A549 (cell line): ENCODE results near the gene PPM1H. TPM values are rescaled to one million over a fixed set of nuclear protein-coding genes. Genes with fewer than 3 reads are reported as not detected.

ENCODE experiments used
- ATAC-seq, 2 experiments: fragments of 200-7000 bp in 1 of 2; fragments of >200 bp in 1 of 2; cut with Nextera tagmentation in 1 of 2; cut with Tn5 transposase in 1 of 2; 3 replicates each; pipeline versions ENCODE4 v1.8.0 to v1.9.1; 2018 to 2020; ENCODE audit warnings: mild to moderate bottlenecking in 1 of 2, moderate library complexity in 1 of 2
- CTCF ChIA-PET: fragments of 300-600 bp; sonication (Branson Sonifier 250); formaldehyde crosslinking; extraction: SDS; loops from one replicate; lab custom pipeline; 2021; ENCODE audit warnings: antibody characterized with exemption, inconsistent platforms; lab: Yijun Ruan, JAX
- POLR2A ChIA-PET: fragments of 350-600 bp; formaldehyde crosslinking; extraction: SDS; loops from one replicate; lab custom pipeline; 2021; ENCODE audit warnings: antibody characterized with exemption, inconsistent platforms; lab: Yijun Ruan, JAX
- DNase-seq, 2 experiments: peaks; one replicate each; pipeline versions ENCODE4 v3.0.0 to v3.0.0-alpha.2; 2011 to 2016; ENCODE audit warnings: low read depth in 1 of 2, low spot score in 1 of 2
- FAIRE-seq: peaks from 2 replicates; lab custom pipeline; 2011; peaks lifted over from hg19 to GRCh38; lab: Jason Lieb, UNC
- H3K27ac ChIP-seq, 2 experiments: fragments of >200 bp; sonication (Bioruptor Twin); formaldehyde crosslinking; 3 replicates each; pipeline ENCODE4 v1.5.1; 2016 to 2017
- H3K4me1 ChIP-seq: fragments of >200 bp; sonication (Bioruptor Twin); formaldehyde crosslinking; 3 replicates; pipeline ENCODE4 v1.6.1; 2016
- H3K4me2 ChIP-seq: fragments of >200 bp; sonication (Bioruptor Twin); formaldehyde crosslinking; 3 replicates; pipeline ENCODE4 v1.6.1; 2016
- H3K4me3 ChIP-seq: fragments of >200 bp; sonication (Bioruptor Twin); formaldehyde crosslinking; 3 replicates; pipeline ENCODE4 v1.5.1; 2016
- H3K9me3 ChIP-seq: fragments of >200 bp; sonication (Bioruptor Twin); formaldehyde crosslinking; 3 replicates; pipeline ENCODE4 v1.6.1; 2016
- CHD4 ChIP-seq: fragments of 200-600 bp; sonication (generic); IDR thresholded peaks from 2 replicates; pipeline ENCODE4 v1.6.1; 2016; ENCODE audit warnings: antibody characterized with exemption, mild to moderate bottlenecking, borderline replicate concordance
- EP300 ChIP-seq, 2 experiments: fragments of >200 bp; sonication (Bioruptor Twin); formaldehyde crosslinking; IDR thresholded peaks; 2 replicates in 1 of 2; 3 replicates in 1 of 2; pipeline ENCODE4 v1.6.1; 2016 to 2017
- ESRRA ChIP-seq: fragments of 150-350 bp; IDR thresholded peaks from 2 replicates; pipeline ENCODE4 v1.6.1; 2014; ENCODE audit warnings: mild to moderate bottlenecking, low read length, borderline replicate concordance
- GATA3 ChIP-seq: IDR thresholded peaks from 2 replicates; pipeline ENCODE4 v1.6.1; 2012; ENCODE audit warnings: borderline replicate concordance
- HOXB13 ChIP-seq: fragments of 250-450 bp; sonication (Bioruptor Pico); IDR thresholded peaks from 2 replicates; pipeline ENCODE4 v1.5.0; 2020; ENCODE audit warnings: low read depth, mild to moderate bottlenecking, moderate library complexity
- JUNB ChIP-seq: fragments of >200 bp; sonication (Bioruptor Twin); formaldehyde crosslinking; IDR thresholded peaks from 2 replicates; pipeline ENCODE4 v1.6.1; 2016
- KDM1A ChIP-seq: fragments of 200-600 bp; sonication (generic); IDR thresholded peaks from 2 replicates; pipeline ENCODE4 v1.6.1; 2016; ENCODE audit warnings: low read depth, mild to moderate bottlenecking
- KDM5A ChIP-seq: fragments of 200-600 bp; sonication (generic); IDR thresholded peaks from 2 replicates; pipeline ENCODE4 v1.6.1; 2016; ENCODE audit warnings: antibody characterized with exemption, mild to moderate bottlenecking
- MAFK ChIP-seq: fragments of 450-650 bp; IDR thresholded peaks from 2 replicates; pipeline ENCODE4 v1.6.1; 2014; ENCODE audit not compliant: partially characterized antibody
- MYC ChIP-seq: IDR thresholded peaks from 2 replicates; pipeline ENCODE4 v1.6.1; 2012; ENCODE audit warnings: mild to moderate bottlenecking, inconsistent platforms, low read length, improper control_type of control experiment, borderline replicate concordance
- NFE2L2 ChIP-seq: fragments of 150-350 bp; conservative IDR thresholded peaks from 2 replicates; pipeline ENCODE4 v1.6.1; 2014; ENCODE audit warnings: low read length
- POLR2AphosphoS2 ChIP-seq: conservative IDR thresholded peaks from 2 replicates; pipeline ENCODE4 v1.6.1; 2012; ENCODE audit warnings: low read length, improper control_type of control experiment, inconsistent platforms
- RARB ChIP-seq: fragments of 250-450 bp; sonication (Bioruptor Pico); IDR thresholded peaks from 2 replicates; pipeline ENCODE4 v1.8.0; 2021; ENCODE audit warnings: mild to moderate bottlenecking, moderate library complexity
- RNF2 ChIP-seq: fragments of 200-600 bp; sonication (generic); IDR thresholded peaks from 2 replicates; pipeline ENCODE4 v1.6.1; 2016; ENCODE audit warnings: low read depth, mild to moderate bottlenecking, antibody characterized with exemption, moderate library complexity, borderline replicate concordance
- SMC3 ChIP-seq: fragments of >200 bp; sonication (Bioruptor Twin); formaldehyde crosslinking; IDR thresholded peaks from 3 replicates; pipeline ENCODE4 v1.6.1; 2018; ENCODE audit warnings: inconsistent platforms
- ZC3H11A ChIP-seq: fragments of 450-650 bp; IDR thresholded peaks from 2 replicates; pipeline ENCODE4 v1.6.1; 2014; ENCODE audit warnings: antibody characterized with exemption, mild to moderate bottlenecking
- ZFP36 ChIP-seq: fragments of 450-650 bp; IDR thresholded peaks from 2 replicates; pipeline ENCODE4 v1.6.1; 2014; ENCODE audit warnings: borderline replicate concordance; ENCODE audit not compliant: partially characterized antibody
- ZSCAN20 ChIP-seq: fragments of 250-450 bp; sonication (Bioruptor Pico); IDR thresholded peaks from 2 replicates; pipeline ENCODE4 v1.8.0; 2022; ENCODE audit warnings: mild to moderate bottlenecking, moderate library complexity
- WGBS: methylation state at CpG from one replicate; pipeline ENCODE4 v1.1.6; 2017; ENCODE audit errors: missing lambda C conversion rate; 5-methylcytosine and 5-hydroxymethylcytosine counted together
- polyA plus RNA-seq, 4 experiments: library from polyadenylated mRNA; depleted of rRNA in 3 of 4; stranded (reverse); fragments of >200 nt; fragmentation: RNase III in 1 of 4; extraction: RNeasy Plus Mini Kit Qiagen cat#74134 plus additional on column Dnase treatment in 1 of 4; gene quantifications; 2 replicates in 3 of 4; 3 replicates in 1 of 4; pipeline ENCODE4 v1.2.3, GENCODE V29; 2011 to 2017
- TF ChIP-seq, protein P1 (sequence below): fragments of 250-450 bp; sonication (Bioruptor Pico); IDR thresholded peaks from 2 replicates; pipeline ENCODE4 v1.5.0; 2021; ENCODE audit warnings: mild to moderate bottlenecking, moderate library complexity, borderline replicate concordance
- TF ChIP-seq, protein P2 (sequence below): fragments of 150-350 bp; IDR thresholded peaks from 2 replicates; pipeline ENCODE4 v1.6.1; 2014; ENCODE audit warnings: low read depth, mild to moderate bottlenecking, low read length
- TF ChIP-seq, protein P3 (sequence below): IDR thresholded peaks from 2 replicates; pipeline ENCODE4 v1.6.1; 2012
- TF ChIP-seq, protein P4 (sequence below): fragments of >200 bp; sonication (Bioruptor Twin); formaldehyde crosslinking; IDR thresholded peaks from 3 replicates; pipeline ENCODE4 v1.6.1; 2016
- TF ChIP-seq, protein P5 (sequence below): fragments of 250-450 bp; sonication (Bioruptor Pico); IDR thresholded peaks from 2 replicates; pipeline ENCODE4 v1.5.0; 2020; ENCODE audit warnings: low read depth, mild to moderate bottlenecking, moderate library complexity
- TF ChIP-seq, protein P6 (sequence below): fragments of 200-600 bp; sonication (generic); IDR thresholded peaks from 2 replicates; pipeline ENCODE4 v1.6.1; 2016; ENCODE audit warnings: antibody characterized with exemption, mild to moderate bottlenecking, moderate library complexity

Gene PPM1H
- polyA plus RNA-seq, 2 of the 4 experiments (the other 2 are of a cell fraction): 7.8 TPM

DNA sequence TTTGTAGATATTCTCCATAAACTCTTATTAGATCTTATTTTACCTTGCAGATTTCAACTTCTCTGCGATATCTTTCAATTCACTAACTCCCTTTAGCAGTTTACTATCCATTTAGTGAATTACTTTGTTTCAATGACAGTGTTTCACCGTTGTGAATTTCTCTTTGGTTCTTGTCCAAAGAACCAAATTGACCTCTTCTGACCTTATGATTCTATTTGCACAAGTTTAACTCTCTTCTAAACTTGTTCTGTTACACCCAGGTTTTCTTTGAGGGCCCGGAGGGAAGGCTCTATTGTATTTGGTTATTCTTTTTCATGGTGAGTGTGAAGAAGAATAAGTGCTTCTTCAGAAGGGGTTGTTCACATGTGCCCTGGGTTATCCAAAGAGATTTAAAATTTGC is 281.6 kb downstream of the PPM1H start (continued):
- TF ChIP-seq, protein P1, sequence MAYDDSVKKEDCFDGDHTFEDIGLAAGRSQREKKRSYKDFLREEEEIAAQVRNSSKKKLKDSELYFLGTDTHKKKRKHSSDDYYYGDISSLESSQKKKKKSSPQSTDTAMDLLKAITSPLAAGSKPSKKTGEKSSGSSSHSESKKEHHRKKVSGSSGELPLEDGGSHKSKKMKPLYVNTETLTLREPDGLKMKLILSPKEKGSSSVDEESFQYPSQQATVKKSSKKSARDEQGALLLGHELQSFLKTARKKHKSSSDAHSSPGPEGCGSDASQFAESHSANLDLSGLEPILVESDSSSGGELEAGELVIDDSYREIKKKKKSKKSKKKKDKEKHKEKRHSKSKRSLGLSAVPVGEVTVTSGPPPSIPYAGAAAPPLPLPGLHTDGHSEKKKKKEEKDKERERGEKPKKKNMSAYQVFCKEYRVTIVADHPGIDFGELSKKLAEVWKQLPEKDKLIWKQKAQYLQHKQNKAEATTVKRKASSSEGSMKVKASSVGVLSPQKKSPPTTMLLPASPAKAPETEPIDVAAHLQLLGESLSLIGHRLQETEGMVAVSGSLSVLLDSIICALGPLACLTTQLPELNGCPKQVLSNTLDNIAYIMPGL: no peak
- TF ChIP-seq GATA3: no peak
- TF ChIP-seq RNF2: no peak
- TF ChIP-seq KDM1A: no peak
- no peak for TF ChIP-seq ZSCAN20 (CRISPR knock-in tag)
- TF ChIP-seq ESRRA: no peak
- no peak for TF ChIP-seq ZC3H11A
- TF ChIP-seq MYC: no peak

DNA sequence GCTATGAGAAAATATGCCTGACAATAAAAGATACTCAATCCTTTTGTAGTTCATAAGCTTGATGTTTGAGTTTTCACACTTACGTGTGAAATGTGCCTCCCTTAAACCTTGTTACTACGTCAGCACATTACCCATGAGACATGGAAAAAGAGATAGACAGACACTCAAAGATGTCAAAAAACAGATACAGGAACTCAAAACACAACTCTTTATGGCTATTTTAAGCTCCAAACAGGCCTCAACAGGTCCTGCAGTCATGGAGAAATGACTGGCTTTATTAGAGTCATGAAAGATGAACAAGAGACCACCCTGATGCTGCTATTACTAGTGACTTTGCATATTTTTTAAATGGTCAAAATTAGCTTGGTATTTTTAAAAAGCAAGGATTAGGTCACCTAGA is 283.8 kb downstream of the PPM1H start:
- H3K27ac ChIP-seq: 0 out of 6 replicates have a peak overlapping the region, but pooled peaks of 1 of the 2 experiments have one; percentile 4
- FAIRE-seq: no peak
- no peak for DNase-seq
- ChIA-PET POLR2A (no interaction called here), CTCF (interaction anchor here (1.2 to 1.3 kb wide), 2 partner anchors 53 to 144 kb away, joined by 3 read pairs; no protein-coding TSS in a partner anchor)
- WGBS: 94% methylated on average over 2 of the region's 2 CpGs
- H3K4me3 ChIP-seq: no peak overlapping the region
- H3K9me3 ChIP-seq: no peaks in the 10 kb centered on the region
- no peak overlapping the region for H3K4me2 ChIP-seq
- TF ChIP-seq SMC3 (no peak), MAFK (peak; percentile 14)
- no peak for ATAC-seq
- H3K4me1 ChIP-seq: peaks cover 20% of the 10 kb centered on the region

DNA sequence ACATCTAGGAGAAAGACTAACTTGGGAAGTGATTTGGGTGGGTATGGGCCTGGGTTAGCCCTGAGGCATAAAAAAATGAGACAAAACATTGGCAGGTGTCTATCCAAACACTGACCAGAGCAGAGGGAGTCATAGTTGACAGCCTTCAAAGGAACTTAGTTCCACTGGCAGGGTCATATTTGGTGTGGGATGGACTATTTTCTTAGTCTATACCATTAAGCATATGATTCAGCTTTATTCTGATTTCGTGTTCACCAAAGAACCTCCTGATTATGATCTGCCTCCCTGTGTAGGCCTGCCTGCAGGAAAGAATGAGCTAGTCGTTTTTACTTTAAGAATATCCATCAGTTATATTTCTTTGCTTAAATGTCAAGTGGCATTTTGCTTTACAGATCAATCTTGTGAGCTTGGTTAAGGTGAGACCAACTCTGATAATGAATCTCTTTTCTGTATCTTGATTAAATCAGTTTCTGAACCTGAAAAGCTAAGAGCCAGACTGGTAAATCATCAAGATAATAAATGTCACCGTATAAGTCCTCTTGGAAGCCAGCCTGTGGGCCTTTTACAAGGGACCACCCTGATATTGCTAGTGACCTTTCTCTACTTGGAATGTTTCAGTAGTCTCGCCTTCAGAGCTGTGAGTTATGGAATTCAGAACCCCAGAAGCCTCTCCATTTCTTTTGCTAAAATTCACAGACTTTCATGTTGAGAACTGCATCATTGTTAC is 285.4 kb downstream of the PPM1H start:
- no peak overlapping the region for H3K4me3 ChIP-seq
- DNase-seq (peak in 1 of 2 experiments; percentile 41), ATAC-seq (no peak; a peak in 2 of 6 replicates), FAIRE-seq (no peak)
- ChIA-PET POLR2A (interaction anchor here (0.5 to 0.9 kb wide), 2 partner anchors 8 to 46 kb away, joined by 3 to 5 read pairs; no protein-coding TSS in a partner anchor), CTCF (interaction anchor here (1.2 kb wide), 1 partner anchor 145 kb away, joined by 6 read pairs; no protein-coding TSS in a partner anchor)
- no peak overlapping the region; the same call in 2 of the 3 replicates for H3K4me2 ChIP-seq
- WGBS: 65% methylated on average over 4 of the region's 4 CpGs
- peak overlapping the region in 1 of 2 experiments; percentile 35; a peak in 4 of 6 replicates for H3K27ac ChIP-seq
- no peaks in the 10 kb centered on the region for H3K9me3 ChIP-seq
- H3K4me1 ChIP-seq: peaks cover 20% of the 10 kb centered on the region
- TF ChIP-seq, protein P2, sequence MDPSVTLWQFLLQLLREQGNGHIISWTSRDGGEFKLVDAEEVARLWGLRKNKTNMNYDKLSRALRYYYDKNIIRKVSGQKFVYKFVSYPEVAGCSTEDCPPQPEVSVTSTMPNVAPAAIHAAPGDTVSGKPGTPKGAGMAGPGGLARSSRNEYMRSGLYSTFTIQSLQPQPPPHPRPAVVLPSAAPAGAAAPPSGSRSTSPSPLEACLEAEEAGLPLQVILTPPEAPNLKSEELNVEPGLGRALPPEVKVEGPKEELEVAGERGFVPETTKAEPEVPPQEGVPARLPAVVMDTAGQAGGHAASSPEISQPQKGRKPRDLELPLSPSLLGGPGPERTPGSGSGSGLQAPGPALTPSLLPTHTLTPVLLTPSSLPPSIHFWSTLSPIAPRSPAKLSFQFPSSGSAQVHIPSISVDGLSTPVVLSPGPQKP: no peak
- TF ChIP-seq KDM1A (no peak), HOXB13 (CRISPR knock-in tag) (no peak), ZFP36 (no peak), EP300 (IDR thresholded peaks at IDR 0.05) (no peak), CHD4 (no peak), GATA3 (no peak), JUNB (no peak), POLR2AphosphoS2 (no peak), KDM5A (no peak), NFE2L2 (no peak), RARB (no peak)
- TF ChIP-seq, protein P3, sequence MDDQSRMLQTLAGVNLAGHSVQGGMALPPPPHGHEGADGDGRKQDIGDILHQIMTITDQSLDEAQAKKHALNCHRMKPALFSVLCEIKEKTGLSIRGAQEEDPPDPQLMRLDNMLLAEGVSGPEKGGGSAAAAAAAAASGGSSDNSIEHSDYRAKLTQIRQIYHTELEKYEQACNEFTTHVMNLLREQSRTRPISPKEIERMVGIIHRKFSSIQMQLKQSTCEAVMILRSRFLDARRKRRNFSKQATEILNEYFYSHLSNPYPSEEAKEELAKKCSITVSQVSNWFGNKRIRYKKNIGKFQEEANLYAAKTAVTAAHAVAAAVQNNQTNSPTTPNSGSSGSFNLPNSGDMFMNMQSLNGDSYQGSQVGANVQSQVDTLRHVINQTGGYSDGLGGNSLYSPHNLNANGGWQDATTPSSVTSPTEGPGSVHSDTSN: no peak
- TF ChIP-seq, protein P4, sequence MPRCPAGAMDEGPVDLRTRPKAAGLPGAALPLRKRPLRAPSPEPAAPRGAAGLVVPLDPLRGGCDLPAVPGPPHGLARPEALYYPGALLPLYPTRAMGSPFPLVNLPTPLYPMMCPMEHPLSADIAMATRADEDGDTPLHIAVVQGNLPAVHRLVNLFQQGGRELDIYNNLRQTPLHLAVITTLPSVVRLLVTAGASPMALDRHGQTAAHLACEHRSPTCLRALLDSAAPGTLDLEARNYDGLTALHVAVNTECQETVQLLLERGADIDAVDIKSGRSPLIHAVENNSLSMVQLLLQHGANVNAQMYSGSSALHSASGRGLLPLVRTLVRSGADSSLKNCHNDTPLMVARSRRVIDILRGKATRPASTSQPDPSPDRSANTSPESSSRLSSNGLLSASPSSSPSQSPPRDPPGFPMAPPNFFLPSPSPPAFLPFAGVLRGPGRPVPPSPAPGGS: no peak
- TF ChIP-seq, protein P5, sequence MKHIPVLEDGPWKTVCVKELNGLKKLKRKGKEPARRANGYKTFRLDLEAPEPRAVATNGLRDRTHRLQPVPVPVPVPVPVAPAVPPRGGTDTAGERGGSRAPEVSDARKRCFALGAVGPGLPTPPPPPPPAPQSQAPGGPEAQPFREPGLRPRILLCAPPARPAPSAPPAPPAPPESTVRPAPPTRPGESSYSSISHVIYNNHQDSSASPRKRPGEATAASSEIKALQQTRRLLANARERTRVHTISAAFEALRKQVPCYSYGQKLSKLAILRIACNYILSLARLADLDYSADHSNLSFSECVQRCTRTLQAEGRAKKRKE (CRISPR knock-in tag): no peak
- TF ChIP-seq, protein P6, sequence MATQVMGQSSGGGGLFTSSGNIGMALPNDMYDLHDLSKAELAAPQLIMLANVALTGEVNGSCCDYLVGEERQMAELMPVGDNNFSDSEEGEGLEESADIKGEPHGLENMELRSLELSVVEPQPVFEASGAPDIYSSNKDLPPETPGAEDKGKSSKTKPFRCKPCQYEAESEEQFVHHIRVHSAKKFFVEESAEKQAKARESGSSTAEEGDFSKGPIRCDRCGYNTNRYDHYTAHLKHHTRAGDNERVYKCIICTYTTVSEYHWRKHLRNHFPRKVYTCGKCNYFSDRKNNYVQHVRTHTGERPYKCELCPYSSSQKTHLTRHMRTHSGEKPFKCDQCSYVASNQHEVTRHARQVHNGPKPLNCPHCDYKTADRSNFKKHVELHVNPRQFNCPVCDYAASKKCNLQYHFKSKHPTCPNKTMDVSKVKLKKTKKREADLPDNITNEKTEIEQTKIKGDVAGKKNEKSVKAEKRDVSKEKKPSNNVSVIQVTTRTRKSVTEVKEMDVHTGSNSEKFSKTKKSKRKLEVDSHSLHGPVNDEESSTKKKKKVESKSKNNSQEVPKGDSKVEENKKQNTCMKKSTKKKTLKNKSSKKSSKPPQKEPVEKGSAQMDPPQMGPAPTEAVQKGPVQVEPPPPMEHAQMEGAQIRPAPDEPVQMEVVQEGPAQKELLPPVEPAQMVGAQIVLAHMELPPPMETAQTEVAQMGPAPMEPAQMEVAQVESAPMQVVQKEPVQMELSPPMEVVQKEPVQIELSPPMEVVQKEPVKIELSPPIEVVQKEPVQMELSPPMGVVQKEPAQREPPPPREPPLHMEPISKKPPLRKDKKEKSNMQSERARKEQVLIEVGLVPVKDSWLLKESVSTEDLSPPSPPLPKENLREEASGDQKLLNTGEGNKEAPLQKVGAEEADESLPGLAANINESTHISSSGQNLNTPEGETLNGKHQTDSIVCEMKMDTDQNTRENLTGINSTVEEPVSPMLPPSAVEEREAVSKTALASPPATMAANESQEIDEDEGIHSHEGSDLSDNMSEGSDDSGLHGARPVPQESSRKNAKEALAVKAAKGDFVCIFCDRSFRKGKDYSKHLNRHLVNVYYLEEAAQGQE: no peak
